Testis (tissue), 3 donors: ENCODE results near the gene TAS2R20. TPM values are rescaled to one million over a fixed set of nuclear protein-coding genes. Genes with fewer than 3 reads are reported as not detected.

Source experiments
- DNase-seq: peaks from one replicate; pipeline ENCODE4 v3.0.0-alpha.2; 2019
- H3K27ac ChIP-seq, 2 donors: fragments of 200-600 bp; sonication (generic); one replicate each; pipeline ENCODE4 v1.5.1; 2019
- H3K27me3 ChIP-seq: fragments of 200-600 bp; sonication (generic); one replicate; pipeline ENCODE4 v1.5.1; 2019
- H3K36me3 ChIP-seq: fragments of 200-600 bp; sonication (generic); one replicate; pipeline ENCODE4 v1.5.1; 2017; ENCODE audit warnings: low read depth; ENCODE audit errors: missing control alignments
- H3K4me1 ChIP-seq: fragments of 200-600 bp; sonication (generic); one replicate; pipeline ENCODE4 v1.5.1; 2019
- H3K4me3 ChIP-seq, 2 donors: fragments of 200-600 bp; sonication (generic); one replicate each; pipeline ENCODE4 v1.5.1; 2017 to 2019
- H3K9me3 ChIP-seq: fragments of 200-600 bp; sonication (generic); one replicate; pipeline ENCODE4 v1.5.1; 2017
- POLR2A ChIP-seq: fragments of 450-650 bp; IDR thresholded peaks from one replicate; pipeline ENCODE4 v1.6.1; 2017; ENCODE audit warnings: antibody characterized with exemption, mild to moderate bottlenecking, moderate library complexity
- WGBS, 2 donors: methylation state at CpG; one replicate each; pipeline ENCODE4 v1.1.5; 2018; 5-methylcytosine and 5-hydroxymethylcytosine counted together
- intact Hi-C: fragments of 100-400 bp; cut with DNase I; formaldehyde crosslinking; loops from one replicate; pipeline ENCODE4 v1.15.1; 2023; ENCODE audit warnings: low total_unique reads
- polyA plus RNA-seq: library from polyadenylated mRNA; stranded (reverse); fragments of 350-450 nt; fragmentation: Illumina TruSeq; extraction: RNeasy Lipid Tissue Mini Kit (QIAGEN cat#74804); gene quantifications from one replicate; pipeline ENCODE4 v1.2.3, GENCODE V29; 2014; ENCODE audit warnings: low read depth, low replicate concordance; ENCODE audit not compliant: insufficient read depth
- total RNA-seq, 2 donors: library from RNA; depleted of rRNA; stranded (reverse); fragments of >200 nt; gene quantifications; one replicate each; pipeline ENCODE4 v1.2.3, GENCODE V29; 2016
- TF ChIP-seq, protein P1 (sequence below), 3 experiments: fragments of 450-650 bp in 2 of 3; fragments of 200-600 bp in 1 of 3; sonication (generic) in 1 of 3; IDR thresholded peaks; one replicate each; pipeline ENCODE4 v1.5.1; 2016 to 2019; ENCODE audit warnings: antibody characterized with exemption in 3 of 3, mild to moderate bottlenecking in 2 of 3, moderate library complexity in 1 of 3

Gene TAS2R20
- total and polyA plus RNA-seq, 3 donors from 2014 or later, result 0.46 to 4.8 (median 2.2) TPM

- WGBS, 2 donors, result 84 to 89% methylated on average over 1 of the region's 1 CpG
- H3K27ac ChIP-seq, result no peak overlapping the region
- peaks cover 9% of the 10 kb centered on the region for H3K4me1 ChIP-seq
- no peak overlapping the region for H3K4me3 ChIP-seq
- intact Hi-C loops, result no loop called here
- no peaks in the 10 kb centered on the region for H3K27me3 ChIP-seq
- TF ChIP-seq POLR2A, result no peak
- TF ChIP-seq, protein P1, sequence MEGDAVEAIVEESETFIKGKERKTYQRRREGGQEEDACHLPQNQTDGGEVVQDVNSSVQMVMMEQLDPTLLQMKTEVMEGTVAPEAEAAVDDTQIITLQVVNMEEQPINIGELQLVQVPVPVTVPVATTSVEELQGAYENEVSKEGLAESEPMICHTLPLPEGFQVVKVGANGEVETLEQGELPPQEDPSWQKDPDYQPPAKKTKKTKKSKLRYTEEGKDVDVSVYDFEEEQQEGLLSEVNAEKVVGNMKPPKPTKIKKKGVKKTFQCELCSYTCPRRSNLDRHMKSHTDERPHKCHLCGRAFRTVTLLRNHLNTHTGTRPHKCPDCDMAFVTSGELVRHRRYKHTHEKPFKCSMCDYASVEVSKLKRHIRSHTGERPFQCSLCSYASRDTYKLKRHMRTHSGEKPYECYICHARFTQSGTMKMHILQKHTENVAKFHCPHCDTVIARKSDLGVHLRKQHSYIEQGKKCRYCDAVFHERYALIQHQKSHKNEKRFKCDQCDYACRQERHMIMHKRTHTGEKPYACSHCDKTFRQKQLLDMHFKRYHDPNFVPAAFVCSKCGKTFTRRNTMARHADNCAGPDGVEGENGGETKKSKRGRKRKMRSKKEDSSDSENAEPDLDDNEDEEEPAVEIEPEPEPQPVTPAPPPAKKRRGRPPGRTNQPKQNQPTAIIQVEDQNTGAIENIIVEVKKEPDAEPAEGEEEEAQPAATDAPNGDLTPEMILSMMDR (IDR thresholded peaks at IDR 0.05), result no peak
- H3K36me3 ChIP-seq, result no peaks in the 10 kb centered on the region
- H3K9me3 ChIP-seq, result no peaks in the 10 kb centered on the region
- no peak for DNase-seq
Observed at GRCh38 chr12:10965476-10965875, 32.6 kb downstream of the TAS2R20 start.

DNA sequence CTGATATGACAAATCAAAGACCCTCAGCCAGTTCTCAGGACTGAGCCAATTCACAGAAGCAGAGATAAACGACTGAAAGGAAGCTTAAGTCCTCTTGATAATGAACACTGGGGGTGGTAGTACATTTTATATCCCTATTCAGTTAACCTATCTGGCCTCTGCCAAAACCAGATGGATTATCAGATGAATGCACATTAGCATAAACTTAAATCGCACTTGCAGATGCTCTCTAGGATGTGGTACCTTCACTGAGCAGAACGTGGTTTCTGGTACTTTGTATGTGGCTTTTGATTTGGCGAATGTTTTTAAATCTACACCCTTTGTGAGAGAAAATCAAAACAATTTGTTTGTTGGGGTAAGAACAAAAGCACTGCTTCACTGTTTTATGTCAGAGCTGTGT, 37.9 kb downstream of the TAS2R20 start:
- DNase-seq, result no peak
- intact Hi-C loops, result no loop called here
- H3K4me3 ChIP-seq, result no peak overlapping the region
- WGBS, 2 donors, result 83 to 86% methylated on average over 4 of the region's 4 CpGs
- H3K27me3 ChIP-seq, result no peaks in the 10 kb centered on the region
- H3K27ac ChIP-seq, result no peak overlapping the region
- H3K9me3 ChIP-seq, result no peaks in the 10 kb centered on the region
- no peaks in the 10 kb centered on the region for H3K36me3 ChIP-seq
- H3K4me1 ChIP-seq, result no peaks in the 10 kb centered on the region
- TF ChIP-seq, protein P1 (IDR thresholded peaks at IDR 0.05), result no peak
- TF ChIP-seq POLR2A, result no peak

DNA sequence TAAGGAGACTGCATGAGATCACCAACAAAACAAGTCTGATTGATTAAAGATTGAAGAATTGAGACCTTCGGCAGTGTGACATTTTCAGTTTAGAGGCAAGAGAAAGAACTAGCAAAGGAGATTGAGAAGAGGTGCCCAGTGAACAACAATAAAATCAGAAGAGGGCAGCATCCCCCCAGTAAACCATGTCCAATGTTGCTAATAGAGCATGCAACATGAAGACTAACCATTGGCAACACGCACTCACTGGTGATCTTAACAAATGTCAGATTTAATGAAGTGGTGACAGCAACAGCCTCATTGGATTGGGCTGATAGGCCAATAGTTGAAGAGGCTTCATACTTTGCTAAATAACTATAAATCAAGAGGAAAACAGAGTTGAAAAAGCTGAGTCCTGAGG, 38.3 kb downstream of the TAS2R20 start:
- Histone ChIP-seq H3K27ac (no peak overlapping the region), H3K27me3 (no peaks in the 10 kb centered on the region), H3K4me3 (no peak overlapping the region), H3K36me3 (no peaks in the 10 kb centered on the region), H3K4me1 (no peaks in the 10 kb centered on the region), H3K9me3 (no peaks in the 10 kb centered on the region)
- no peak for TF ChIP-seq POLR2A
- TF ChIP-seq, protein P1 (IDR thresholded peaks at IDR 0.05), result no peak
- intact Hi-C loops, result no loop called here
- 91 to 92% methylated on average over 2 of the region's 2 CpGs for WGBS, 2 donors
- DNase-seq, result no peak

- Histone ChIP-seq H3K4me1 (no peaks in the 10 kb centered on the region), H3K4me3 (no peak overlapping the region), H3K9me3 (no peaks in the 10 kb centered on the region), H3K27ac (no peak overlapping the region), H3K36me3 (no peaks in the 10 kb centered on the region), H3K27me3 (no peaks in the 10 kb centered on the region)
- TF ChIP-seq, protein P1 (IDR thresholded peaks at IDR 0.05), result no peak
- no peak for TF ChIP-seq POLR2A
- intact Hi-C loops, result no loop called here
- DNase-seq, result no peak
Observed at GRCh38 chr12:10957741-10958140, 40.4 kb downstream of the TAS2R20 start.

DNA sequence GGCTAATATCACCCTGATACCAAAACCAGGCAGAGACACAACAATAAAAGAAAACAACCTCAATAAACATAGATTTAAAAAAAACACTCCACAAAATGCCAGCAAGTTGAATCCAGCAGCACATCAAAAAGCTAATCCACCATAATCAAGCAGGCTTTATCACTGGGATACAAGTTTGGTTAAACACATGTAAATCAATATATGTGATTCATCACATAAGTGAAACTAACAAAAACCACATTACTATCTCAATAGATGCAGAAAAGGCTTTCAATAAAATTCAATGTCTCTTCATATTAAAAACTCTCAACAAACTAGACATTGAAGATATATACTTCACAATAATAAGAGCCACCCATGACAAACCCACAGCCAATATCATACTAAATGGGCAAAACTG, 42.0 kb downstream of the TAS2R20 start:
- Histone ChIP-seq H3K36me3 (no peaks in the 10 kb centered on the region), H3K4me1 (no peaks in the 10 kb centered on the region), H3K27me3 (no peaks in the 10 kb centered on the region), H3K9me3 (no peaks in the 10 kb centered on the region), H3K4me3 (no peak overlapping the region), H3K27ac (no peak overlapping the region)
- intact Hi-C loops, result no loop called here
- DNase-seq, result no peak
- TF ChIP-seq, protein P1 (IDR thresholded peaks at IDR 0.05), result no peak
- no peak for TF ChIP-seq POLR2A
